Neural progenitor cell (in vitro differentiated cells): ENCODE measurements around the gene TBC1D24. TPM values are rescaled to one million over a fixed set of nuclear protein-coding genes. Genes with fewer than 3 reads are reported as not detected.

Experiments
- DNase-seq: peaks from one replicate; pipeline ENCODE4 v3.0.0-alpha.2; 2016; ENCODE audit warnings: low spot score
- H2AFZ ChIP-seq: fragments of 200-600 bp; sonication (generic); replicated peaks from 2 replicates; pipeline ENCODE4 v1.6.1; 2016; ENCODE audit warnings: antibody characterized with exemption
- H3F3A ChIP-seq: fragments of 200-600 bp; sonication (generic); 2 replicates; pipeline ENCODE4 v1.6.1; 2016; ENCODE audit warnings: antibody characterized with exemption, low read depth
- H3K27ac ChIP-seq: fragments of 200-600 bp; sonication (generic); 2 replicates; pipeline ENCODE4 v1.5.1; 2016; ENCODE audit warnings: mild to moderate bottlenecking
- H3K27me3 ChIP-seq: fragments of 200-600 bp; sonication (generic); 2 replicates; pipeline ENCODE4 v1.6.1; 2016; ENCODE audit warnings: mild to moderate bottlenecking, moderate library complexity
- H3K36me3 ChIP-seq: fragments of 200-600 bp; sonication (generic); 2 replicates; pipeline ENCODE4 v1.5.1; 2016
- H3K4me1 ChIP-seq: fragments of 200-600 bp; sonication (generic); 2 replicates; pipeline ENCODE4 v1.6.1; 2016; ENCODE audit warnings: mixed run types
- H3K4me2 ChIP-seq: fragments of 200-600 bp; sonication (generic); 2 replicates; pipeline ENCODE4 v1.6.1; 2016
- H3K4me3 ChIP-seq: fragments of 200-600 bp; sonication (generic); 2 replicates; pipeline ENCODE4 v1.5.1; 2016
- H3K79me2 ChIP-seq: fragments of 200-600 bp; sonication (generic); 2 replicates; pipeline ENCODE4 v1.6.1; 2016; ENCODE audit warnings: low read depth
- H3K9ac ChIP-seq: fragments of 200-600 bp; sonication (generic); 2 replicates; pipeline ENCODE4 v1.6.1; 2016
- H3K9me3 ChIP-seq: fragments of 200-600 bp; sonication (generic); 2 replicates; pipeline ENCODE4 v1.5.1; 2016; ENCODE audit warnings: low read depth
- H4K20me1 ChIP-seq: fragments of 200-600 bp; sonication (generic); 2 replicates; pipeline ENCODE4 v1.6.1; 2016; ENCODE audit warnings: low read depth
- H3K27ac Mint-ChIP-seq: 3 replicates; pipeline ENCODE4 v1.8.0; 2021; ENCODE audit warnings: mixed read lengths
- H3K27me3 Mint-ChIP-seq: 2 replicates; pipeline ENCODE4 v1.8.0; 2022; ENCODE audit warnings: low read depth, mild to moderate bottlenecking, inconsistent platforms, moderate library complexity, mixed read lengths; ENCODE audit not compliant: insufficient read depth
- H3K36me3 Mint-ChIP-seq: 3 replicates; pipeline ENCODE4 v1.8.0; 2021; ENCODE audit warnings: mixed read lengths
- H3K4me1 Mint-ChIP-seq: 3 replicates; pipeline ENCODE4 v1.8.0; 2021; ENCODE audit warnings: mixed read lengths
- H3K4me3 Mint-ChIP-seq: 3 replicates; pipeline ENCODE4 v1.8.0; 2021; ENCODE audit warnings: mild to moderate bottlenecking, moderate library complexity, mixed read lengths
- H3K9me3 Mint-ChIP-seq: 3 replicates; pipeline ENCODE4 v1.8.0; 2020; ENCODE audit warnings: mixed read lengths
- EZH2 ChIP-seq: fragments of 200-600 bp; sonication (generic); IDR thresholded peaks from 2 replicates; pipeline ENCODE4 v1.6.1; 2017; ENCODE audit warnings: antibody characterized with exemption, mild to moderate bottlenecking, moderate library complexity
- EZH2phosphoT487 ChIP-seq: fragments of 200-600 bp; sonication (generic); IDR thresholded peaks from 2 replicates; pipeline ENCODE4 v1.6.1; 2017; ENCODE audit warnings: antibody characterized with exemption
- total RNA-seq: library from RNA; depleted of rRNA; stranded (reverse); fragments of >200 nt; gene quantifications from 2 replicates; pipeline ENCODE4 v1.2.3, GENCODE V29; 2015; ENCODE audit warnings: low replicate concordance
- TF ChIP-seq, protein P1 (sequence below): fragments of 200-600 bp; sonication (generic); IDR thresholded peaks from 2 replicates; pipeline ENCODE4 v1.5.1; 2017; ENCODE audit warnings: antibody characterized with exemption, mild to moderate bottlenecking

Gene TBC1D24
- total RNA-seq, 1 donor from 2014 or later: 8.2 TPM

DNA sequence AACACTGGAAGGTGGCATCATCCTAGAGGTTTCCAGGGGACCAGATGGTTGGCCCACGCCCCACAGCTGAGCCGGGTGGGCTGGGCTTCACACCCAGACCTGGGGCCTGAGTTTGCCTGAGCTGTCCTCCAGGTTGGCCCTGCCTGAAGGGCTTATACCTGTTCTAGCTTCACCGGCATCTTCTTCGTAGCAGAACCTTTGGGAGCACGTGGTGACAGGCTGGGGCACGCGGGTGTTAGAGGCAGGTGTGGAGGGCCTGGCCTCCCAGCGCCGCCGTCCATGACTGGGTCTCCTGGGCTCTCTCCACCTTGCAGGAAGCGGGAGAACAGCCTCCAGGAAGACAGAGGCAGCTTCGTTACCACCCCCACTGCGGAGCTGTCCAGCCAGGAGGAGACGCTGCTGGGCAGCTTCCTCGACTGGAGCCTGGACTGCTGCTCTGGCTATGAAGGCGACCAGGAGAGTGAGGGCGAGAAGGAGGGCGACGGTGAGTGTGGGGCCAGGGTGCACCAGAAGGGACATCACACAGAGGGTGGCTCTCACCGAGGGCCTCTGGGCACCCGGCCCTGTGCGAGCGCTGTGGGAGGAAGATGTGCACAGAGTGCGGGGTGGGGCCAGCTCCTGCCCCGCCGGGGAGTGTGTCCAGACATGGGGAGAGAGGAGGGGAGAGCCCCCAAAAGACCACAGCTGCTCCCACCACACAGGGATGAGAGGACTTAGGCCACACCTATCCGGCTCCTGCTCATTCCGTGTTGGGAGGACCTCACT lies 19.7 kb upstream of the TBC1D24 start:
- Mint-ChIP-seq H3K36me3 (peaks cover 19% of the 10 kb centered on the region), H3K4me1 (peaks cover 7% of the 10 kb centered on the region), H3K4me3 (no peak overlapping the region), H3K27ac (no peak overlapping the region), H3K27me3 (peaks cover 8% of the 10 kb centered on the region), H3K9me3 (peaks cover 2% of the 10 kb centered on the region)
- no peak for DNase-seq
- H2AFZ ChIP-seq: no peak overlapping the region
- TF ChIP-seq, protein P1, sequence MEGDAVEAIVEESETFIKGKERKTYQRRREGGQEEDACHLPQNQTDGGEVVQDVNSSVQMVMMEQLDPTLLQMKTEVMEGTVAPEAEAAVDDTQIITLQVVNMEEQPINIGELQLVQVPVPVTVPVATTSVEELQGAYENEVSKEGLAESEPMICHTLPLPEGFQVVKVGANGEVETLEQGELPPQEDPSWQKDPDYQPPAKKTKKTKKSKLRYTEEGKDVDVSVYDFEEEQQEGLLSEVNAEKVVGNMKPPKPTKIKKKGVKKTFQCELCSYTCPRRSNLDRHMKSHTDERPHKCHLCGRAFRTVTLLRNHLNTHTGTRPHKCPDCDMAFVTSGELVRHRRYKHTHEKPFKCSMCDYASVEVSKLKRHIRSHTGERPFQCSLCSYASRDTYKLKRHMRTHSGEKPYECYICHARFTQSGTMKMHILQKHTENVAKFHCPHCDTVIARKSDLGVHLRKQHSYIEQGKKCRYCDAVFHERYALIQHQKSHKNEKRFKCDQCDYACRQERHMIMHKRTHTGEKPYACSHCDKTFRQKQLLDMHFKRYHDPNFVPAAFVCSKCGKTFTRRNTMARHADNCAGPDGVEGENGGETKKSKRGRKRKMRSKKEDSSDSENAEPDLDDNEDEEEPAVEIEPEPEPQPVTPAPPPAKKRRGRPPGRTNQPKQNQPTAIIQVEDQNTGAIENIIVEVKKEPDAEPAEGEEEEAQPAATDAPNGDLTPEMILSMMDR: no peak
- TF ChIP-seq EZH2 (no peak), EZH2phosphoT487 (no peak)
- no peaks in the 10 kb centered on the region for H3K9me3 ChIP-seq
- no peaks in the 10 kb centered on the region for H3K36me3 ChIP-seq
- H3K9ac ChIP-seq: no peak overlapping the region
- peaks cover 7% of the 10 kb centered on the region for H3K4me1 ChIP-seq
- no peak overlapping the region for H3K4me3 ChIP-seq
- no peak overlapping the region for H3K4me2 ChIP-seq
- H3F3A ChIP-seq: peaks cover 37% of the 10 kb centered on the region
- H4K20me1 ChIP-seq: peaks cover 23% of the 10 kb centered on the region
- H3K79me2 ChIP-seq: peaks cover under 1% of the 10 kb centered on the region
- H3K27ac ChIP-seq: no peak overlapping the region
- H3K27me3 ChIP-seq: no peaks in the 10 kb centered on the region

DNA sequence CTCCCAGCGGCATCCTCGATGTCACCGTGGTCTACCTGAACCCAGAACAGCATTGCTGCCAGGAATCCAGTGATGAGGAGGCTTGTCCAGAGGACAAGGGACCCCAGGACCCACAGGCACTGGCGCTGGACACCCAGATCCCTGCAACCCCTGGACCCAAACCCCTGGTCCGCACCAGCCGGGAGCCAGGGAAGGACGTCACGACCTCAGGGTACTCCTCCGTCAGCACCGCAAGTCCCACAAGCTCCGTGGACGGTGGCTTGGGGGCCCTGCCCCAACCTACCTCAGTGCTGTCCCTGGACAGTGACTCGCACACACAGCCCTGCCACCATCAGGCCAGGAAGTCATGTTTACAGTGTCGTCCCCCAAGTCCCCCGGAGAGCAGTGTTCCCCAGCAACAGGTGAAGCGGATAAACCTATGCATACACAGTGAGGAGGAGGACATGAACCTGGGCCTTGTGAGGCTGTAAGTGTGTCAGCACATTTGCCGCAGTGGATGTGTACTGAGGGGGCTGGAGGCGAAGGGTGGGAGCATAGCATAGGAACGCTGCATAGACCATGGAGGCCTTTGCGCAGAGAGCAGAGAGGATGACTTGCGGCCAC lies 18.3 kb upstream of the TBC1D24 start:
- H3F3A ChIP-seq: peaks cover 42% of the 10 kb centered on the region
- H2AFZ ChIP-seq: no peak overlapping the region
- H3K4me3 Mint-ChIP-seq: peak overlapping the region; percentile 55
- peaks cover 8% of the 10 kb centered on the region for H3K27me3 Mint-ChIP-seq
- peaks cover 14% of the 10 kb centered on the region for H3K79me2 ChIP-seq
- H3K4me1 Mint-ChIP-seq: peaks cover 7% of the 10 kb centered on the region
- H3K36me3 Mint-ChIP-seq: peaks cover 16% of the 10 kb centered on the region
- no peak overlapping the region for H3K27ac ChIP-seq
- H4K20me1 ChIP-seq: peaks cover 37% of the 10 kb centered on the region
- H3K27me3 ChIP-seq: no peaks in the 10 kb centered on the region
- no peaks in the 10 kb centered on the region for H3K9me3 ChIP-seq
- H3K4me2 ChIP-seq: no peak overlapping the region
- H3K36me3 ChIP-seq: no peaks in the 10 kb centered on the region
- H3K9ac ChIP-seq: no peak overlapping the region
- no peak for TF ChIP-seq EZH2phosphoT487
- TF ChIP-seq EZH2: no peak
- TF ChIP-seq, protein P1: no peak
- H3K4me1 ChIP-seq: peaks cover 14% of the 10 kb centered on the region
- peaks cover 2% of the 10 kb centered on the region for H3K9me3 Mint-ChIP-seq
- H3K27ac Mint-ChIP-seq: no peak overlapping the region
- no peak for DNase-seq
- no peak overlapping the region for H3K4me3 ChIP-seq

DNA sequence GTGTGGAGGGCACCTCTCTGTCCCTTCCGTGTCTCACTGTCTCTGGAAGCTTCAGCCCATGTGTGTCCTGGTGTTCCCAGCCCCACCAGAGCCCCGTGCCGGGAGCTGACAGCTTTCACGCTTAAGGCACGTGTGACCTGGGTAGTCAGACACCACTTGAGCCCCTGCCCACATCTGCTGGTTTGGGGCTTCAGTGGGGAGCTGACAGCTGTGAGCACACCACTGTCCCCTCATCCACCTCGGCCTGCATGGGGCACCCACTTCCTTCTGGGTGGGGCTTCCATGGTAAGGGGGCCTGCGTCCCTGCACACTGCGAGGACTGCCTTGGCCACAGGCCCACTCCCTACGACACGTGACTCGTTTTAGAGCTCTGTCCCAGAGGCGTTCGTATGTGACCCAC lies 17.7 kb upstream of the TBC1D24 start:
- Histone ChIP-seq H3K9me3 (no peaks in the 10 kb centered on the region), H4K20me1 (peaks cover 37% of the 10 kb centered on the region), H3K27me3 (no peaks in the 10 kb centered on the region), H3K4me1 (peaks cover 14% of the 10 kb centered on the region), H3F3A (peaks cover 42% of the 10 kb centered on the region), H3K9ac (no peak overlapping the region), H2AFZ (no peak overlapping the region), H3K36me3 (no peaks in the 10 kb centered on the region), H3K27ac (no peak overlapping the region), H3K4me2 (no peak overlapping the region), H3K4me3 (no peak overlapping the region), H3K79me2 (peaks cover 15% of the 10 kb centered on the region)
- no peak for DNase-seq
- TF ChIP-seq EZH2phosphoT487 (no peak), EZH2 (no peak)
- TF ChIP-seq, protein P1: no peak
- Mint-ChIP-seq H3K4me1 (peaks cover 7% of the 10 kb centered on the region), H3K27ac (peak overlapping the region; percentile 67), H3K9me3 (peaks cover 2% of the 10 kb centered on the region), H3K4me3 (no peak overlapping the region), H3K27me3 (peaks cover 7% of the 10 kb centered on the region), H3K36me3 (peaks cover 14% of the 10 kb centered on the region)
